GM21447 (cell line): Measurements from ENCODE around the gene RASAL3.

ENCODE experiments used
- ATAC-seq: cut with Tn5 transposase; IDR thresholded peaks from one replicate; pipeline ENCODE4 v1.9.1; 2021; ENCODE audit not compliant: unreplicated experiment

Gene RASAL3

GRCh38 chr19:15449620-15450527 is 14.5 kb downstream of the RASAL3 start, which contains the start of gene WIZ:
Gene WIZ (minus strand): TSS chr19:15449956. CDS start chr19:15448307, 1,649 bp downstream.
- ATAC-seq: no peak

GRCh38 chr19:15448778-15449619 is 15.3 kb downstream of the RASAL3 start:
- no peak for ATAC-seq

GRCh38 chr19:15448044-15448777 is 16.1 kb downstream of the RASAL3 start:
- ATAC-seq: no peak

- no peak for ATAC-seq
These were observed 17.3 kb downstream of the RASAL3 start for GRCh38 chr19:15447057-15447456.

- no peak for ATAC-seq
These were observed 18.5 kb downstream of the RASAL3 start for GRCh38 chr19:15445807-15446376.

GRCh38 chr19:15445227-15445605 is 19.1 kb downstream of the RASAL3 start:
- no peak for ATAC-seq

- ATAC-seq: no peak
These were observed 19.7 kb downstream of the RASAL3 start for GRCh38 chr19:15444505-15445226.

- no peak for ATAC-seq
These were observed 20.5 kb downstream of the RASAL3 start for GRCh38 chr19:15443838-15444237.

GRCh38 chr19:15443325-15443724 is 21.0 kb downstream of the RASAL3 start:
- no peak for ATAC-seq

- ATAC-seq: no peak
These were observed 22.0 kb downstream of the RASAL3 start for GRCh38 chr19:15442142-15442920.

GRCh38 chr19:15441317-15441716 is 23.0 kb downstream of the RASAL3 start:
- no peak for ATAC-seq

- no peak for ATAC-seq
These were observed 24.3 kb downstream of the RASAL3 start for GRCh38 chr19:15439821-15440641.

- no peak for ATAC-seq
These were observed 25.1 kb downstream of the RASAL3 start for GRCh38 chr19:15439078-15439799.

- ATAC-seq: no peak
These were observed 25.8 kb downstream of the RASAL3 start for GRCh38 chr19:15438577-15438976.

GRCh38 chr19:15438124-15438496 is 26.2 kb downstream of the RASAL3 start:
- no peak for ATAC-seq

- ATAC-seq: no peak
These were observed 26.8 kb downstream of the RASAL3 start for GRCh38 chr19:15437355-15438123.

GRCh38 chr19:15436826-15437110 is 27.6 kb downstream of the RASAL3 start:
- no peak for ATAC-seq
